Testis (tissue), 2 donors: Measurements from ENCODE around the gene VWA8.

ENCODE experiments used
- CTCF ChIP-seq, 3 experiments: fragments of 450-650 bp in 2 of 3; fragments of 200-600 bp in 1 of 3; sonication (generic) in 1 of 3; IDR thresholded peaks; one replicate each; pipeline ENCODE4 v1.5.1; 2016 to 2019; ENCODE audit warnings: antibody characterized with exemption in 3 of 3, mild to moderate bottlenecking in 2 of 3, moderate library complexity in 1 of 3
- POLR2A ChIP-seq: fragments of 450-650 bp; IDR thresholded peaks from one replicate; pipeline ENCODE4 v1.6.1; 2017; ENCODE audit warnings: antibody characterized with exemption, mild to moderate bottlenecking, moderate library complexity

- TF ChIP-seq CTCF (IDR thresholded peaks at IDR 0.05) (no peak), POLR2A (no peak)
These were observed 412.9 kb downstream of the VWA8 start for GRCh38 chr13:41548031-41548430.
